ENCODE results near the gene MARCOL. TPM values are rescaled to one million over a fixed set of nuclear protein-coding genes. Genes with fewer than 3 reads are reported as not detected.

Gene MARCOL
- not detected in 2 replicates for total RNA-seq

- DNase-seq (ENCODE audit: extremely low read depth, low read depth, low spot score) = no peak
These were observed at the start of gene MARCOL for GRCh38 chr5:148238418-148238794. Gene MARCOL (plus strand): TSS chr5:148238525. CDS start chr5:148238598, 73 bp downstream.

GRCh38 chr5:148191010-148191409 lies 47.3 kb upstream of the MARCOL start:
- no peak for DNase-seq (ENCODE audit: extremely low read depth, low read depth, low spot score)

GRCh38 chr5:148193202-148193601 lies 45.1 kb upstream of the MARCOL start:
- DNase-seq (ENCODE audit: extremely low read depth, low read depth, low spot score) = no peak

GRCh38 chr5:148201151-148201550 lies 37.2 kb upstream of the MARCOL start:
- no peak for DNase-seq (ENCODE audit: extremely low read depth, low read depth, low spot score)

GRCh38 chr5:148202531-148203203 lies 35.7 kb upstream of the MARCOL start, which contains the start of gene SPINK6:
Gene SPINK6 (plus strand): TSS chr5:148203042. CDS start chr5:148203097, 55 bp downstream.
- DNase-seq (ENCODE audit: extremely low read depth, low read depth, low spot score) = no peak

GRCh38 chr5:148205044-148205806 lies 33.1 kb upstream of the MARCOL start:
- DNase-seq (ENCODE audit: extremely low read depth, low read depth, low spot score) = no peak

- no peak for DNase-seq (ENCODE audit: extremely low read depth, low read depth, low spot score)
These were observed 32.5 kb upstream of the MARCOL start for GRCh38 chr5:148205865-148206264.

GRCh38 chr5:148206620-148207019 lies 31.7 kb upstream of the MARCOL start:
- DNase-seq (ENCODE audit: extremely low read depth, low read depth, low spot score) = no peak

GRCh38 chr5:148208226-148208625 lies 30.1 kb upstream of the MARCOL start:
- DNase-seq (ENCODE audit: extremely low read depth, low read depth, low spot score) = no peak

GRCh38 chr5:148209151-148209770 lies 29.1 kb upstream of the MARCOL start:
- no peak for DNase-seq (ENCODE audit: extremely low read depth, low read depth, low spot score)

GRCh38 chr5:148214665-148215185 lies 23.6 kb upstream of the MARCOL start:
- DNase-seq (ENCODE audit: extremely low read depth, low read depth, low spot score) = no peak

GRCh38 chr5:148221508-148221907 lies 16.8 kb upstream of the MARCOL start:
- no peak for DNase-seq (ENCODE audit: extremely low read depth, low read depth, low spot score)

GRCh38 chr5:148224117-148224742 lies 14.1 kb upstream of the MARCOL start:
- DNase-seq (ENCODE audit: extremely low read depth, low read depth, low spot score) = no peak

- DNase-seq (ENCODE audit: extremely low read depth, low read depth, low spot score) = no peak
These were observed 9.8 kb upstream of the MARCOL start for GRCh38 chr5:148228392-148228984.

GRCh38 chr5:148229840-148230239 lies 8.5 kb upstream of the MARCOL start:
- no peak for DNase-seq (ENCODE audit: extremely low read depth, low read depth, low spot score)

GRCh38 chr5:148230240-148230639 lies 8.1 kb upstream of the MARCOL start:
- DNase-seq (ENCODE audit: extremely low read depth, low read depth, low spot score) = no peak

- no peak for DNase-seq (ENCODE audit: extremely low read depth, low read depth, low spot score)
These were observed 424 bp upstream of the MARCOL start for GRCh38 chr5:148237785-148238417.

- DNase-seq (ENCODE audit: extremely low read depth, low read depth, low spot score) = no peak
These were observed 10.6 kb downstream of the MARCOL start for GRCh38 chr5:148248894-148249293.

- DNase-seq (ENCODE audit: extremely low read depth, low read depth, low spot score) = no peak
These were observed 17.1 kb downstream of the MARCOL start for GRCh38 chr5:148255456-148255855.

GRCh38 chr5:148259288-148259687 lies 21.0 kb downstream of the MARCOL start:
- DNase-seq (ENCODE audit: extremely low read depth, low read depth, low spot score) = no peak
